ENCODE measurements around the gene TUBB4B. TPM values are rescaled to one million over a fixed set of nuclear protein-coding genes. Genes with fewer than 3 reads are reported as not detected.

Gene TUBB4B
- total RNA-seq, 4 donors from 2014 or later = 223 to 390 (median 348) TPM

GRCh38 chr9:137251490-137252268 lies 10.6 kb downstream of the TUBB4B start:
- intact Hi-C loops (cut with DNase I; ENCODE audit: low total_unique reads) = no loop called here
- Histone ChIP-seq H3K4me1 (peaks cover 17 to 26% (median 20%) of the 10 kb centered on the region in 4 donors), H3K9me3 (no peaks in the 10 kb centered on the region), H3K27ac (no peak overlapping the region), H3K36me3 (peaks cover 0 to 3% (median 0%) of the 10 kb centered on the region in 4 donors), H3K27me3 (no peaks in the 10 kb centered on the region), H3K4me3 (no peak overlapping the region)
- no peak for DNase-seq
- WGBS, 2 donors (ENCODE audit: low coverage in 1 of 2) = 60 to 84% methylated on average over 2 to 21 of the region's 22 CpGs
- in situ Hi-C loops (cut with MboI; ENCODE audit: low pct_ligation_motif_present in 1 of 4, low pct_unique_long_range_greater_than_20kb in 1 of 4, low sequenced_read_pairs in 3 of 4) = no loop called here
- TF ChIP-seq CTCF (IDR thresholded peaks at IDR 0.05) = no peak

GRCh38 chr9:137252555-137253506 lies 11.7 kb downstream of the TUBB4B start:
- Histone ChIP-seq H3K36me3 (peaks cover 0 to 6% (median 0%) of the 10 kb centered on the region in 4 donors), H3K4me3 (no peak overlapping the region), H3K27me3 (no peaks in the 10 kb centered on the region), H3K9me3 (no peaks in the 10 kb centered on the region), H3K27ac (no peak overlapping the region), H3K4me1 (peaks cover 21 to 31% (median 24%) of the 10 kb centered on the region in 4 donors)
- 72% methylated on average over 33 of the region's 35 CpGs; no CpG with 5 or more reads in 1 of the 2 donors for WGBS, 2 donors (ENCODE audit: low coverage in 1 of 2)
- TF ChIP-seq CTCF (IDR thresholded peaks at IDR 0.05) (no peak), POLR2AphosphoS5 (IDR thresholded peaks at IDR 0.05) (no peak), POLR2A (IDR thresholded peaks at IDR 0.05) (no peak), EP300 (IDR thresholded peaks at IDR 0.05; ENCODE audit: low read depth) (no peak)
- no peak for DNase-seq
- intact Hi-C loops (cut with DNase I; ENCODE audit: low total_unique reads) = no loop called here
- in situ Hi-C loops (cut with MboI; ENCODE audit: low pct_ligation_motif_present in 1 of 4, low pct_unique_long_range_greater_than_20kb in 1 of 4, low sequenced_read_pairs in 3 of 4) = no loop called here

- Histone ChIP-seq H3K36me3 (peaks cover 0 to 6% (median 2%) of the 10 kb centered on the region in 4 donors), H3K4me1 (peaks cover 21 to 31% (median 24%) of the 10 kb centered on the region in 4 donors), H3K27me3 (no peaks in the 10 kb centered on the region), H3K9me3 (no peaks in the 10 kb centered on the region), H3K4me3 (peak overlapping the region; percentile 67 to 98 (median 92)), H3K27ac (peak overlapping the region; percentile 88 to 91 (median 89))
- intact Hi-C loops (cut with DNase I; ENCODE audit: low total_unique reads) (no loop called here), in situ Hi-C loops (cut with MboI; ENCODE audit: low pct_ligation_motif_present in 1 of 4, low pct_unique_long_range_greater_than_20kb in 1 of 4, low sequenced_read_pairs in 3 of 4) (no loop called here)
- DNase-seq = no peak
- 45% methylated on average over 20 of the region's 21 CpGs; no CpG with 5 or more reads in 1 of the 2 donors for WGBS, 2 donors (ENCODE audit: low coverage in 1 of 2)
- peak in 1 of 3 donors; percentile 24 for TF ChIP-seq POLR2AphosphoS5 (IDR thresholded peaks at IDR 0.05)
- TF ChIP-seq CTCF (IDR thresholded peaks at IDR 0.05) = no peak
- no peak for TF ChIP-seq POLR2A (IDR thresholded peaks at IDR 0.05)
Observed at GRCh38 chr9:137253717-137254623, 12.9 kb downstream of the TUBB4B start.
